Ishikawa (cell line): Measurements from ENCODE around the gene TBC1D17.

Experiments
- CEBPB ChIP-seq: IDR thresholded peaks from 2 replicates; pipeline ENCODE4 v1.6.1; 2012
- CREB1 ChIP-seq: IDR thresholded peaks from 2 replicates; pipeline ENCODE4 v1.6.1; 2012; ENCODE audit warnings: low read depth
- EGR1 ChIP-seq: IDR thresholded peaks from 2 replicates; pipeline ENCODE4 v1.6.1; 2012
- EP300 ChIP-seq: IDR thresholded peaks from 2 replicates; pipeline ENCODE4 v1.6.1; 2012; ENCODE audit warnings: borderline replicate concordance
- FOXM1 ChIP-seq: IDR thresholded peaks from 2 replicates; pipeline ENCODE4 v1.6.1; 2012; ENCODE audit warnings: low read depth, borderline replicate concordance
- MAX ChIP-seq: IDR thresholded peaks from 2 replicates; pipeline ENCODE4 v1.6.1; 2012
- NFIC ChIP-seq: IDR thresholded peaks from 2 replicates; pipeline ENCODE4 v1.6.1; 2012
- RAD21 ChIP-seq: IDR thresholded peaks from 2 replicates; pipeline ENCODE4 v1.6.1; 2012; ENCODE audit warnings: low read depth
- REST ChIP-seq: IDR thresholded peaks from 2 replicates; pipeline ENCODE4 v1.6.1; 2012; ENCODE audit warnings: low read depth, mild to moderate bottlenecking
- TAF1 ChIP-seq: IDR thresholded peaks from 2 replicates; pipeline ENCODE4 v1.6.1; 2012; ENCODE audit warnings: low read depth, mild to moderate bottlenecking
- TCF12 ChIP-seq: IDR thresholded peaks from 2 replicates; pipeline ENCODE4 v1.6.1; 2012; ENCODE audit warnings: low read depth
- TEAD4 ChIP-seq: IDR thresholded peaks from 2 replicates; pipeline ENCODE4 v1.6.1; 2012
- USF1 ChIP-seq: IDR thresholded peaks from 2 replicates; pipeline ENCODE4 v1.6.1; 2012
- YY1 ChIP-seq: IDR thresholded peaks from 2 replicates; pipeline ENCODE4 v1.6.1; 2012; ENCODE audit warnings: low read depth
- ZBTB7A ChIP-seq: IDR thresholded peaks from 2 replicates; pipeline ENCODE4 v1.6.1; 2012; ENCODE audit warnings: low read depth

Gene TBC1D17

GRCh38 chr19:49830766-49831165, 46.7 kb upstream of the TBC1D17 start:
- TF ChIP-seq MAX (no peak), RAD21 (no peak), ZBTB7A (no peak), NFIC (no peak), CEBPB (no peak), EGR1 (no peak), CREB1 (no peak), YY1 (no peak), USF1 (no peak), REST (no peak), TEAD4 (no peak), TAF1 (no peak), TCF12 (no peak), FOXM1 (no peak), EP300 (no peak)

GRCh38 chr19:49831592-49831991, 45.9 kb upstream of the TBC1D17 start:
- TF ChIP-seq YY1 (no peak), REST (no peak), CEBPB (no peak), USF1 (no peak), FOXM1 (no peak)

GRCh38 chr19:49832556-49832955, 44.9 kb upstream of the TBC1D17 start:
- TF ChIP-seq TCF12 (no peak), MAX (no peak), EGR1 (no peak), CREB1 (no peak), NFIC (no peak), EP300 (no peak), USF1 (no peak), TAF1 (no peak), CEBPB (no peak), REST (no peak), ZBTB7A (no peak), RAD21 (no peak)

- TF ChIP-seq EP300 (no peak), CEBPB (no peak), YY1 (no peak), MAX (no peak), REST (no peak), NFIC (no peak), TAF1 (no peak), CREB1 (no peak)
These were observed 43.9 kb upstream of the TBC1D17 start for GRCh38 chr19:49833599-49833998.
